ENCODE data around the gene TAAR2.
"Not testable (repeated sequence)": the region's sequence is repeated elsewhere in the genome, so short reads cannot be mapped to it uniquely, and the experiment has no call there.

TAAR2 gene

GRCh38 chr6:132612449-132613108, 11.5 kb downstream of the TAAR2 start:
- no peak for DNase-seq

- DNase-seq = no peak
Observed at GRCh38 chr6:132611616-132612015, 12.5 kb downstream of the TAAR2 start.

DNA sequence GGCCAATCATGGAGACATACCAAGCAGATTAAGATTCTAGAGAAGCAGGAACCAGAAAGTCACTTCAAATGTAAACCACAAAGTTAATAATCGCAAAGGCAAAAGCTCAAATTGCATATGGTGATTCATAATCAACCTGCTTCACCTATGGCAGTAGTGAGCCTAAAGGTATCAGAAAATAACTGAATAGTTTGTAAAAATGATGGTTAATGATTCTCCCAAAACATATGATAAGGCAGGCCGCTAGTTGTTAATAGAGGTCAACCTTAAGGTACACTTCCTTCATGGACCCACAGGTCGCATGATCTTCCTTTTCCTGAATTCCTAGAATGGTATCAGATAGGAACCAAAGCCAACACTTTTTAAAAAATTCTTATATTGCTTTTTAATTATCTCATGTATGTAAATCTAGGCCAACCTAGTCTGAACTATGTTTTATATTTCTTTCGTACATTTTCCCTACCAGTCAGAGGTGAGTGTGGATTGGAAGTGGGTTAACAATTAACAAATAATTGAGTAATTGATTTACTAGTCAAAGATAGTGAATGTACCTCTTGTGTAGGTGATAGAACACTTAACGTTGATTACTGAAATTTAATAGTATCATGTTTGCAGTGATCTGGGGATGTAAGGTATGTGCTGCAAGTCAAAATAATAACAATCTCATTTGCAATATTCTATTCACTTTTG, 16.4 kb downstream of the TAAR2 start:
- no peak for DNase-seq

GRCh38 chr6:132604635-132605152, 19.4 kb downstream of the TAAR2 start:
- DNase-seq = no peak

GRCh38 chr6:132600900-132601299, 23.2 kb downstream of the TAAR2 start:
- DNase-seq = not testable (repeated sequence)

- DNase-seq = no peak
Observed at GRCh38 chr6:132598473-132598872, 25.6 kb downstream of the TAAR2 start.

DNA sequence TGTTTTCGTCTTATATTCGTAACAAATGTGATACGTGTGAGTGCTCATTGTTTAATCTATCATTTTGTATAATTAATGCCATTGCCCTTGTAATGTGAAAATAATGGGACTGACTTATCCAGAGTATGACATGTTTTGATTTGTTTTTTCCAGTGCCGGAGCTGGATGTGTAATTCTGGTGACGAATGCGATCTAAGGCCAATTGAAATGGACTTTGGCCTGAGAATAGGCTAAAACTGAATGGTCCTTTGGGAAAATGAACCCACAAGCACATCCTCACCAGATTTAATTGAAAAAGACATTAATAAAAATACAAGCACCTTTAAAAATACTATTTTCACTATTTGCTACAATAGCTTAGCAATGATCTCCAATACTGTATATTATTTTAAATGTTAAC, 27.9 kb downstream of the TAAR2 start:
- no peak for DNase-seq

GRCh38 chr6:132592855-132593254, 31.2 kb downstream of the TAAR2 start:
- no peak for DNase-seq

DNA sequence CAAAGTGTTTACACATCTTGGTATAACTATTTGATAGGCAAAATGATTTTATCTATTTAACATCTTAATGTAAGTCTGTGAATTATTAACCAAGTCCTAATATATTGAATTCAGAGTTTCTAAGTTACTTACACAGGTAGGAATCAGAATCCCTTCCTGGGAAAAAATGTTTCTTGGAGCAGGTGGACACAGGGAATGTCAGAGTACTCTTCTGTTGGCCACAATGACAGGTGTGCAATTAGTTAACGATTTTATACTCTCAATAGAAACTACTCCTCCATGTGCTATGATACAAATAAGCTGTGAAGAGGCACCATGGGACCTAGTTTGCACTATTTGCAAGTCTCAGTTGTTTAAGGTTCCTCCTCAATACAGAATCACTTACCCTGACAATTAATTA, 33.7 kb downstream of the TAAR2 start:
- DNase-seq = no peak

GRCh38 chr6:132589454-132589853, 34.6 kb downstream of the TAAR2 start, which contains the start of gene TAAR5:
TAAR5 (minus strand) TSS chr6:132589741; CDS start chr6:132589686, 55 bp downstream.
- no peak for DNase-seq

- DNase-seq = no peak
Observed at GRCh38 chr6:132587424-132587823, 36.7 kb downstream of the TAAR2 start.

DNA sequence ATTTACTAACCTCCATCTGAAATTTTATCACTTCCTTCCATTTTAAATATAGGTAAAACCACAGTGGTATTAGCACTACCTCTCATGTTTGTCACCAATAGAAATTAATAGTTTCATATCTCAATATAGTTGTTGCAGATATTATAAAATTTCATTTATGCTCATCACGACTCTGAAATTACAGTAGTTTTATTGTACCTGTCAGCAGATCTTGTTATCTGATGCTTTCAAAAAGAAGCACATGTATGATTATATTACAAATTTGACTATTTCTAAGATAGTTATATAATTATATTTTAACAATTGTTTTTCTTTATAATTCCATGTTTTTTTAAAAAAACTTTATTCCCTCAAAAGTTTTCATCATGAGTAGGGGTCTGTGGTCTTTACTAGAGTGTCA, 39.4 kb downstream of the TAAR2 start:
- DNase-seq = no peak

DNA sequence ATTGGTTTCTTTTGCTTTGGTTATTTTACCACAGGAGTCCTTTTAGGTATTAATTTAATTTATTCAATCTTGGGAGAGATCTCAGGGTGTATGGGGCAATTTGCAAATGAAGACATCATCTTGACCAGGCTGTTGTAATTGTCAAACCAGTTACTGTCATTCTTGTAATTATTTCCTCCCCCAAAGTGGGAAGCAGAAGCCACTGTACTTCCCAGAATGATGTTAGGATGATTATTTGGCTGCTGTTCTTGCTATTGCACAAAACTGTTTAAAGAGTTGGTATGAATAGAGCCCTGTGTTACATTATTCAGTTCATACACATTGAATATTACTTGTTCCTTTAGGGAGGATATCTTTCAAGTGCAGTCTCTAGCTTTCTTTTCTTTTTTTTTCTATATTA, 52.3 kb downstream of the TAAR2 start:
- DNase-seq = no peak

DNA sequence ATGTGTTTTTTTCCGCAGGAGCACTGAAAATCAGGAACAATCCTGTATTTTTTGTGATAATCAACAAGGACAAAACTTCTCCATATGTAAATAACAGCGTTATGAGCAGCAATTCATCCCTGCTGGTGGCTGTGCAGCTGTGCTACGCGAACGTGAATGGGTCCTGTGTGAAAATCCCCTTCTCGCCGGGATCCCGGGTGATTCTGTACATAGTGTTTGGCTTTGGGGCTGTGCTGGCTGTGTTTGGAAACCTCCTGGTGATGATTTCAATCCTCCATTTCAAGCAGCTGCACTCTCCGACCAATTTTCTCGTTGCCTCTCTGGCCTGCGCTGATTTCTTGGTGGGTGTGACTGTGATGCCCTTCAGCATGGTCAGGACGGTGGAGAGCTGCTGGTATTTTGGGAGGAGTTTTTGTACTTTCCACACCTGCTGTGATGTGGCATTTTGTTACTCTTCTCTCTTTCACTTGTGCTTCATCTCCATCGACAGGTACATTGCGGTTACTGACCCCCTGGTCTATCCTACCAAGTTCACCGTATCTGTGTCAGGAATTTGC, 53.8 kb downstream of the TAAR2 start, which contains the start of gene TAAR6:
Gene TAAR6, plus strand, starts transcription at position 102 of the 557 bp plus-strand sequence. Its CDS starts 0 bp downstream, at position 102.
- DNase-seq = no peak

DNA sequence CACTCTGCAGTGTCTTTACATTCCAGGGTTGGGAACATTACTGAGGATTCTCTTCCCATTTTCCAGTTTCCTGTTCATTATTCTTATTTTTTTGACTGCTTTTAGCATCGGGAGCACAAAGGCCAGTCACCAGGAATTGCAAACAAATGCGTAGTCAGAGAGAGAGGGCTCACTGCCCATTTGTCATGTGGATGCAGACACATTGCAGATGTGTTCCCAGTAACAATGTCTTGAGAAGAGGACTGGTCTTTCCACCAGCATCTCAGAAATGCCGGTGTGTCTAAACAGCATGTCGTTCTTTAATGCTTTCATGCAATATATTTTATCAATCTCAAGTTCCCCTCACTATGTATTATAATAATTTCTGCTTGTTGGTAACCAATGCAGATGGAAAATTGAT, 54.9 kb downstream of the TAAR2 start:
- no peak for DNase-seq

- DNase-seq = no peak
Observed at GRCh38 chr6:132568611-132569010, 55.5 kb downstream of the TAAR2 start.

- DNase-seq = no peak
Observed at GRCh38 chr6:132567566-132567965, 56.5 kb downstream of the TAAR2 start.
